Vagina (tissue), 2 donors: Measurements from ENCODE around the gene CALCR. TPM values are rescaled to one million over a fixed set of nuclear protein-coding genes. Genes with fewer than 3 reads are reported as not detected.

ENCODE experiments used
- DNase-seq, 2 donors: peaks; one replicate each; pipeline ENCODE4 v3.0.0-alpha.2; 2017; ENCODE audit errors: extremely low spot score in 2 of 2
- H3K27ac ChIP-seq: fragments of 200-600 bp; sonication (generic); one replicate; pipeline ENCODE4 v1.5.1; 2019
- H3K27me3 ChIP-seq: fragments of 200-600 bp; sonication (generic); one replicate; pipeline ENCODE4 v1.5.1; 2019
- H3K36me3 ChIP-seq, 2 donors: fragments of 200-600 bp; sonication (generic); one replicate each; pipeline ENCODE4 v1.5.1; 2017 to 2019
- H3K4me1 ChIP-seq: fragments of 200-600 bp; sonication (generic); one replicate; pipeline ENCODE4 v1.5.1; 2019
- H3K4me3 ChIP-seq, 2 donors: fragments of 200-600 bp; sonication (generic); 1 replicate in 1 of 2; 2 replicates in 1 of 2; pipeline ENCODE4 v1.5.1; 2016 to 2019
- H3K9me3 ChIP-seq: fragments of 200-600 bp; sonication (generic); one replicate; pipeline ENCODE4 v1.5.1; 2019
- POLR2A ChIP-seq, 2 donors: fragments of 450-650 bp; IDR thresholded peaks; one replicate each; pipeline ENCODE4 v1.6.1; 2017; ENCODE audit warnings: antibody characterized with exemption in 2 of 2, mild to moderate bottlenecking in 2 of 2, moderate library complexity in 2 of 2
- POLR2AphosphoS5 ChIP-seq, 2 donors: sonication (generic); formaldehyde crosslinking; IDR thresholded peaks; one replicate each; pipeline ENCODE4 v1.9.0; 2017; ENCODE audit warnings: antibody characterized with exemption in 2 of 2, mild to moderate bottlenecking in 2 of 2, low read depth in 1 of 2; ENCODE audit not compliant: insufficient read depth in 1 of 2
- intact Hi-C: fragments of 100-400 bp; cut with DNase I; formaldehyde crosslinking; loops from one replicate; pipeline ENCODE4 v1.15.1; 2023
- total RNA-seq: library from RNA; depleted of rRNA; stranded (reverse); fragments of >200 nt; gene quantifications from one replicate; pipeline ENCODE4 v1.2.3, GENCODE V29; 2016
- TF ChIP-seq, protein P1 (sequence below), 3 experiments: fragments of 450-650 bp in 2 of 3; fragments of 200-600 bp in 1 of 3; sonication (generic) in 1 of 3; IDR thresholded peaks; one replicate each; pipeline ENCODE4 v1.5.1; 2017 to 2019; ENCODE audit warnings: antibody characterized with exemption in 3 of 3, mild to moderate bottlenecking in 2 of 3, moderate library complexity in 2 of 3

The CALCR gene
- total RNA-seq, 1 donor from 2014 or later = not detected

GRCh38 chr7:93430917-93431588 lies 143.5 kb downstream of the CALCR start:
- TF ChIP-seq, protein P1, sequence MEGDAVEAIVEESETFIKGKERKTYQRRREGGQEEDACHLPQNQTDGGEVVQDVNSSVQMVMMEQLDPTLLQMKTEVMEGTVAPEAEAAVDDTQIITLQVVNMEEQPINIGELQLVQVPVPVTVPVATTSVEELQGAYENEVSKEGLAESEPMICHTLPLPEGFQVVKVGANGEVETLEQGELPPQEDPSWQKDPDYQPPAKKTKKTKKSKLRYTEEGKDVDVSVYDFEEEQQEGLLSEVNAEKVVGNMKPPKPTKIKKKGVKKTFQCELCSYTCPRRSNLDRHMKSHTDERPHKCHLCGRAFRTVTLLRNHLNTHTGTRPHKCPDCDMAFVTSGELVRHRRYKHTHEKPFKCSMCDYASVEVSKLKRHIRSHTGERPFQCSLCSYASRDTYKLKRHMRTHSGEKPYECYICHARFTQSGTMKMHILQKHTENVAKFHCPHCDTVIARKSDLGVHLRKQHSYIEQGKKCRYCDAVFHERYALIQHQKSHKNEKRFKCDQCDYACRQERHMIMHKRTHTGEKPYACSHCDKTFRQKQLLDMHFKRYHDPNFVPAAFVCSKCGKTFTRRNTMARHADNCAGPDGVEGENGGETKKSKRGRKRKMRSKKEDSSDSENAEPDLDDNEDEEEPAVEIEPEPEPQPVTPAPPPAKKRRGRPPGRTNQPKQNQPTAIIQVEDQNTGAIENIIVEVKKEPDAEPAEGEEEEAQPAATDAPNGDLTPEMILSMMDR (IDR thresholded peaks at IDR 0.05) = no peak
- no peak for TF ChIP-seq POLR2AphosphoS5 (IDR thresholded peaks at IDR 0.05; ENCODE audit: insufficient read depth in 1 of 2, low read depth in 1 of 2)
- TF ChIP-seq POLR2A (IDR thresholded peaks at IDR 0.05) = no peak
- no peak for DNase-seq
- H3K9me3 ChIP-seq = no peaks in the 10 kb centered on the region
- H3K27me3 ChIP-seq = no peaks in the 10 kb centered on the region
- no peak overlapping the region for H3K4me3 ChIP-seq
- no peaks in the 10 kb centered on the region for H3K4me1 ChIP-seq
- no peak overlapping the region for H3K27ac ChIP-seq
- no peaks in the 10 kb centered on the region for H3K36me3 ChIP-seq
- intact Hi-C loops = no loop called here

DNA sequence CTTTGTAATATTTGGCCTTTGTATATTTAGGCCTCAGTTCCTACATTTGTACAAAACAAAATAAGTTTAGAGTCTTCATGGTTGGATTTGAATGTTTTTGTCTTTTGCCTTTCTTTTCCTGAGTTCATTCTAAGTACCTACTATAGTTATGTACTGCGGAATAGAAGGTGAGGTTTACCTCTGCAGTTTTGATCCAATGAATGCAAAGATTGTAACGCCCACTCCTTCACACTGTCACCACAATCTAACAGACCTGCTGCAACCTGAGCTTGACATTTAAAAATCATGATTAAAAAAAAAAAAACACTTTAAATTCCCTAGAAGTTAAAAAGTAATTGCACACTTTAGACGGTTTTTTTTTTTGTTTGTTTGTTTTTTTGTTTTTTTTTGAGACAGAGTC lies 145.0 kb downstream of the CALCR start:
- Histone ChIP-seq H3K4me3 (no peak overlapping the region), H3K27ac (no peak overlapping the region), H3K36me3 (no peaks in the 10 kb centered on the region), H3K9me3 (no peaks in the 10 kb centered on the region), H3K27me3 (no peaks in the 10 kb centered on the region), H3K4me1 (no peaks in the 10 kb centered on the region)
- TF ChIP-seq POLR2AphosphoS5 (IDR thresholded peaks at IDR 0.05; ENCODE audit: insufficient read depth in 1 of 2, low read depth in 1 of 2) (no peak), POLR2A (IDR thresholded peaks at IDR 0.05) (no peak)
- TF ChIP-seq, protein P1 (IDR thresholded peaks at IDR 0.05) = no peak
- intact Hi-C loops = no loop called here
- DNase-seq = no peak

GRCh38 chr7:93427107-93427506 lies 147.4 kb downstream of the CALCR start:
- intact Hi-C loops = no loop called here
- Histone ChIP-seq H3K4me1 (no peaks in the 10 kb centered on the region), H3K27me3 (no peaks in the 10 kb centered on the region), H3K36me3 (no peaks in the 10 kb centered on the region), H3K27ac (no peak overlapping the region), H3K9me3 (no peaks in the 10 kb centered on the region), H3K4me3 (no peak overlapping the region)
- no peak for DNase-seq
- TF ChIP-seq, protein P1 (IDR thresholded peaks at IDR 0.05) = no peak
- TF ChIP-seq POLR2A (IDR thresholded peaks at IDR 0.05) = no peak
- no peak for TF ChIP-seq POLR2AphosphoS5 (IDR thresholded peaks at IDR 0.05; ENCODE audit: insufficient read depth in 1 of 2, low read depth in 1 of 2)

- Histone ChIP-seq H3K4me1 (no peaks in the 10 kb centered on the region), H3K9me3 (no peaks in the 10 kb centered on the region), H3K27ac (no peak overlapping the region), H3K4me3 (no peak overlapping the region), H3K36me3 (no peaks in the 10 kb centered on the region), H3K27me3 (no peaks in the 10 kb centered on the region)
- TF ChIP-seq POLR2AphosphoS5 (IDR thresholded peaks at IDR 0.05; ENCODE audit: insufficient read depth in 1 of 2, low read depth in 1 of 2) (no peak), POLR2A (IDR thresholded peaks at IDR 0.05) (no peak)
- TF ChIP-seq, protein P1 (IDR thresholded peaks at IDR 0.05) = no peak
- intact Hi-C loops = no loop called here
- DNase-seq = no peak
Observed at GRCh38 chr7:93426155-93426696, 148.3 kb downstream of the CALCR start.

- intact Hi-C loops = no loop called here
- TF ChIP-seq, protein P1 (IDR thresholded peaks at IDR 0.05) = no peak
- TF ChIP-seq POLR2AphosphoS5 (IDR thresholded peaks at IDR 0.05; ENCODE audit: insufficient read depth in 1 of 2, low read depth in 1 of 2) (no peak), POLR2A (IDR thresholded peaks at IDR 0.05) (no peak)
- DNase-seq = no peak
- H3K36me3 ChIP-seq = no peaks in the 10 kb centered on the region
- H3K27ac ChIP-seq = no peak overlapping the region
- no peaks in the 10 kb centered on the region for H3K9me3 ChIP-seq
- no peaks in the 10 kb centered on the region for H3K4me1 ChIP-seq
- no peak overlapping the region for H3K4me3 ChIP-seq
- H3K27me3 ChIP-seq = no peaks in the 10 kb centered on the region
Observed at GRCh38 chr7:93414574-93414973, 159.9 kb downstream of the CALCR start.
